ENCODE results near the gene GTPBP10. TPM values are rescaled to one million over a fixed set of nuclear protein-coding genes. Genes with fewer than 3 reads are reported as not detected.

GTPBP10 gene, protein sequence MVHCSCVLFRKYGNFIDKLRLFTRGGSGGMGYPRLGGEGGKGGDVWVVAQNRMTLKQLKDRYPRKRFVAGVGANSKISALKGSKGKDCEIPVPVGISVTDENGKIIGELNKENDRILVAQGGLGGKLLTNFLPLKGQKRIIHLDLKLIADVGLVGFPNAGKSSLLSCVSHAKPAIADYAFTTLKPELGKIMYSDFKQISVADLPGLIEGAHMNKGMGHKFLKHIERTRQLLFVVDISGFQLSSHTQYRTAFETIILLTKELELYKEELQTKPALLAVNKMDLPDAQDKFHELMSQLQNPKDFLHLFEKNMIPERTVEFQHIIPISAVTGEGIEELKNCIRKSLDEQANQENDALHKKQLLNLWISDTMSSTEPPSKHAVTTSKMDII
- total RNA-seq: 4.5 TPM

DNA sequence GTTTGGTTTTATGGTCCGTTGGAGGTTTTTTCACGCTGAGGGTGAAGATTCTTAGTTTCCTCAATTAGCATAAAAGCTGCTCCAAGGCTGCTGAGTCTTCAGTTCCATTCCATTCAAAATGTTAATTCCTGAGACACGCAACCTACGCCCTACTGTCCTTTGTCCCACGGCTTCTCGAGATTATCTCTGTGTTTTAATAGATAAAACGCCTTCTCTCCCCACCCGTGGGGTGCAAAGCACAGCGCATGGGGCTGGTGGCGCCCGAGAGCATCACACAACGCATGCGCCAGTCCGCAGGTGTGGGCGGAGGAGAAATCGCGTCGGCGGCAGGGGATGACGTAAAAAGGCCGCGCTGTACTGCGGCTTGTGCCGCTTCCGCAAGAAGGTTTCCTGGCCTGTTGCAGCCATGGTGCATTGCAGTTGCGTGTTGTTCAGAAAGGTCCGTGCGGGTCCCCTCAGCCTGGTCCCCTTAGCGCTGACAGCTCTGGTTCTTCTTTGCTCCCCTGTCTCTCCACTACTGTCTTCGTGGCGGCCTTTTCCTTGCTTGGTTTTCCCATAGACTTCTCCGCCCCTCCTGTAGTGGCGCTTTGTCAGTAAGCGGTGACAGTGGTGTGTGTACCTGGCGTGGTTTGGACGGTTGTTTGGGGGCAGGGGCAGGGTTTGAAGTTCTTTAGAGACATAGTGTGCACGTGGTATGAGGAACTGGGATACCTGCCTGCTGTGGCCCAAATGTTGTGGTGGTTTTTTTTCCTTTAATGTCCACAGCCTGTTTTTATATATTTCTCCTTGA lies at the start of gene GTPBP10:
Gene GTPBP10, plus strand, starts transcription at position 381 of the 790 bp plus-strand sequence. Its CDS starts 26 bp downstream, at position 407.
- H3K4me3 ChIP-seq: peak within 1 kb of the TSS; percentile 69 to 74
- TF ChIP-seq, protein P1, sequence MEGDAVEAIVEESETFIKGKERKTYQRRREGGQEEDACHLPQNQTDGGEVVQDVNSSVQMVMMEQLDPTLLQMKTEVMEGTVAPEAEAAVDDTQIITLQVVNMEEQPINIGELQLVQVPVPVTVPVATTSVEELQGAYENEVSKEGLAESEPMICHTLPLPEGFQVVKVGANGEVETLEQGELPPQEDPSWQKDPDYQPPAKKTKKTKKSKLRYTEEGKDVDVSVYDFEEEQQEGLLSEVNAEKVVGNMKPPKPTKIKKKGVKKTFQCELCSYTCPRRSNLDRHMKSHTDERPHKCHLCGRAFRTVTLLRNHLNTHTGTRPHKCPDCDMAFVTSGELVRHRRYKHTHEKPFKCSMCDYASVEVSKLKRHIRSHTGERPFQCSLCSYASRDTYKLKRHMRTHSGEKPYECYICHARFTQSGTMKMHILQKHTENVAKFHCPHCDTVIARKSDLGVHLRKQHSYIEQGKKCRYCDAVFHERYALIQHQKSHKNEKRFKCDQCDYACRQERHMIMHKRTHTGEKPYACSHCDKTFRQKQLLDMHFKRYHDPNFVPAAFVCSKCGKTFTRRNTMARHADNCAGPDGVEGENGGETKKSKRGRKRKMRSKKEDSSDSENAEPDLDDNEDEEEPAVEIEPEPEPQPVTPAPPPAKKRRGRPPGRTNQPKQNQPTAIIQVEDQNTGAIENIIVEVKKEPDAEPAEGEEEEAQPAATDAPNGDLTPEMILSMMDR (IDR thresholded peaks at IDR 0.05): peak; percentile 58 to 84 (median 80)
- no peaks in the 10 kb centered on the region for H3K36me3 ChIP-seq
- peak; percentile 60 to 95 for DNase-seq (ENCODE audit: low spot score in 2 of 2)
- H3K27me3 ChIP-seq: no peaks in the 10 kb centered on the region
- intact Hi-C loops (cut with DNase I): loop anchor here (1.0 to 5.0 kb wide), 5 partner anchors 57 to 918 kb away; partner anchors contain the start of genes CFAP69, CLDN12, FZD1 and STEAP1
- H3K4me1 ChIP-seq: peaks cover 3 to 8% of the 10 kb centered on the region in 2 donors
- no peaks in the 10 kb centered on the region for H3K9me3 ChIP-seq
- peak within 1 kb of the TSS; percentile 70 to 86 for H3K27ac ChIP-seq

DNA sequence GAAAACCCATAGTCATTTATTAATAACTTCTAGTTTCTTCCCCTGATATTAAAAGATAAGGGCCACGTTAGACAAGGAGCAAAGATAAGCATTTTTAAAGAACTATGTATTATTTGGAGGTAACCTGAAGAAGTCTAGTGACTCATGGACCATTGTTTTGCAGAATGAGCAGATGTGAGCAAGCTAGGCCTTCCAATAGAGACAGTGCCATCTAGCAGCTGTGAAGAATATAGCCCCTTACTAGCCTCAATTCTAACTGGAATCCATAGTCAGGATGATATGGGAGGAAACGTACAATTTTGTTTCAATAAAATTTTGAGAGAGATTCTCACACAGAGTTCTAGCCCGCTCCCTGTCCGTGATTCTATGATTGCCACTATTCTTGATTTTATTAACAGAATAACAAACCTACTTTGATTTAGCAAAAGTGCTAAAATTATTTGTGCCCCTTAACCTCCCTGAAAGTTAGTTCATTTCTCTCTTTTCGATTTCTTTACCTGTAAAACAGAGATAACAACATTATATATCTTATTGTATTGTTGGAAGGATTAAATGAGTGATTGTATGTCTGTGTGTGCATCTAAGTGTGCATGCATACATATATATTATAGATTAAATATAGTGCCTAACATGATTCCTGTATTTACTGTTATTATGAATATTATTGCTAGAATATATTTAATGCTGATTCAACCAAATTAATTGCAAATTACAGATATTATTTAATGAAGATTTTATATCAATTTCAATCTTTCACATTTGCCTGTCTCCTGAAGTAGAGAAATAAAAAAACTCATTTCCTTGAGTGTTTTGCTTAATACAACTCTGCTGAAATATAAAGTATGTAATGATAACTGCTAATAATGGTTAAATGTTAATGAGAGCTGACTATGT lies 48.1 kb upstream of the GTPBP10 start:
- TF ChIP-seq, protein P1 (IDR thresholded peaks at IDR 0.05): peak in 2 of 3 experiments; percentile 38 to 49
- intact Hi-C loops (cut with DNase I): loop anchor here (10.0 kb wide), 1 partner anchor 144 kb away; the partner anchor contains the start of gene STEAP1
- no peaks in the 10 kb centered on the region for H3K36me3 ChIP-seq
- H3K9me3 ChIP-seq: no peaks in the 10 kb centered on the region
- H3K27me3 ChIP-seq: no peaks in the 10 kb centered on the region
- H3K4me3 ChIP-seq: no peak overlapping the region
- no peak overlapping the region for H3K27ac ChIP-seq
- no peak for DNase-seq (ENCODE audit: low spot score in 2 of 2)
- H3K4me1 ChIP-seq: no peaks in the 10 kb centered on the region

DNA sequence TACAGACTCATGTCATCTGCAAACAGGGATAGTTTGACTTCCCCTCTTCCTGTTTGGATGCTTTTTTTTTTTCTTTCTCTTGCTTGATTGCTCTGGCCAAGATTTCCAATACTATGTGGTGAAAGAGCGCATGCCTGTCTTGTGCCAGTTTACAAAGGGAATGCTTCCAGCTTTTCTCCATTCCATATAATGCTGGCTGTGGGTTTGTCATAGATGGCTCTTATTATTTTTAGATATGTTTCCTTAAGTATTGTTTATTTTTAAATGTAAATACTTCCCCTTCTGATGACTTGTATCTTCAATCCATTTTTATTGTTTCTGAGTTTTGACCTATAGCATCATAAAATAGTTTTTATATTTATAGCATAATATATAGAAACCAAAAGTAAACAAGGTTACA lies 43.3 kb upstream of the GTPBP10 start:
- TF ChIP-seq, protein P1 (IDR thresholded peaks at IDR 0.05): no peak
- Histone ChIP-seq H3K9me3 (no peaks in the 10 kb centered on the region), H3K4me1 (no peaks in the 10 kb centered on the region), H3K27me3 (no peaks in the 10 kb centered on the region), H3K4me3 (no peak overlapping the region), H3K27ac (no peak overlapping the region), H3K36me3 (peaks cover 0 to 2% of the 10 kb centered on the region in 2 donors)
- intact Hi-C loops (cut with DNase I): no loop called here
- no peak for DNase-seq (ENCODE audit: low spot score in 2 of 2)

DNA sequence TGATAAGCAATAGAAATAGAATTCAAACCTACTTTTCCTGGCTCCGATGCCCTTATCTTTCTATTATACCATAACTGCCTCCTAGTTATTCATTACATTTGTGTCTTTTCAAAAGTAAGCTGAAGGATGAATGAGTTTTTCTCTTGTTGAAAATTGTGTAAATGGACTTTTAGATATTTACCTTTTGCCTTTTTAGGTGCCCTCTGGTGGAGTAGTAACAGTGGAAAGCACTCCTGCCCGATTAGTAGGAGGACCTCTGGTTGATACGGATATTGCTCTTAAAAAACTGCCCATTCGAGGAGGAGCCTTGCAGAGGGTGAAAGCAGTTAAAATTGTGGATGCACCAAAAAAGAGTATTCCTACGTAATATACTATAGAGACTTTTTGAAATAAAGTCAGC lies 36.6 kb upstream of the GTPBP10 start:
- no peak overlapping the region for H3K27ac ChIP-seq
- TF ChIP-seq, protein P1 (IDR thresholded peaks at IDR 0.05): no peak
- intact Hi-C loops (cut with DNase I): loop anchor here (5.0 kb wide), 1 partner anchor 117 kb away; no protein-coding TSS in a partner anchor
- H3K4me3 ChIP-seq: no peak overlapping the region
- no peaks in the 10 kb centered on the region for H3K9me3 ChIP-seq
- no peaks in the 10 kb centered on the region for H3K4me1 ChIP-seq
- no peaks in the 10 kb centered on the region for H3K27me3 ChIP-seq
- no peak for DNase-seq (ENCODE audit: low spot score in 2 of 2)
- peaks cover 0 to 2% of the 10 kb centered on the region in 2 donors for H3K36me3 ChIP-seq

DNA sequence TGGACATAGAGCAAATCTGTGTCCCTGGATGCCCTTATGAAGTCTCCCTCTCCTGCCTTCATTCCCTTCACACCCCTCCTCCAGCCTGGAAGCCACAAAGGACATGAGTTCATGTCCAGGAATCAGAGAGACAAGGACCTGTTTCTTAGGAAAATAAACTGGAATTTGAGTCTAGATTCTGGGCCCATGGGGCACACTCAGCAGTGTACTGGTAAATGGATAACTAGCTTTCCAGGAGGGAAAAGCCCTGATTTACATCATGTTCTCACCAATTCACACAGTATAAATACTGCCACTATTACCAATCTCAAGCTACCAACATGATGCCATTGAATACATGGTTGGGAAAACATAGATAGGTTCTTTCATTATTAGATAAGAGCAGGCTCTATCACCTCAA lies 35.3 kb upstream of the GTPBP10 start:
- peaks cover 0 to 2% of the 10 kb centered on the region in 2 donors for H3K36me3 ChIP-seq
- H3K4me3 ChIP-seq: no peak overlapping the region
- intact Hi-C loops (cut with DNase I): loop anchor here (5.0 kb wide), 1 partner anchor 116 kb away; no protein-coding TSS in a partner anchor
- H3K27ac ChIP-seq: no peak overlapping the region
- no peaks in the 10 kb centered on the region for H3K27me3 ChIP-seq
- H3K4me1 ChIP-seq: no peaks in the 10 kb centered on the region
- H3K9me3 ChIP-seq: no peaks in the 10 kb centered on the region
- DNase-seq (ENCODE audit: low spot score in 2 of 2): no peak
- TF ChIP-seq, protein P1 (IDR thresholded peaks at IDR 0.05): no peak
